B cell (primary cell): Measurements from ENCODE around the gene CHRD. TPM values are rescaled to one million over a fixed set of nuclear protein-coding genes. Genes with fewer than 3 reads are reported as not detected.
A peak's percentile ranks its signal among the peaks of the same experiment; 100 is the strongest.
"Not testable (repeated sequence)": the region's sequence is repeated elsewhere in the genome, so short reads cannot be mapped to it uniquely, and the experiment has no call there.

Source experiments
- ATAC-seq: fragments of 200-7000 bp; cut with Tn5 transposase; one replicate; pipeline ENCODE4 v1.10.0; 2021; ENCODE audit warnings: low read depth, mild to moderate bottlenecking, moderate number of reproducible peaks, moderate library complexity
- CTCF ChIA-PET: fragments of 350-600 bp; sonication (Branson Sonifier 250); formaldehyde crosslinking; loops from one replicate; lab custom pipeline; 2021; ENCODE audit warnings: antibody characterized with exemption, inconsistent platforms; lab: Charles Lee
- POLR2A ChIA-PET: fragments of 350-600 bp; sonication (Branson Sonifier 250); formaldehyde crosslinking; loops from one replicate; lab custom pipeline; 2021; ENCODE audit warnings: antibody characterized with exemption; lab: Charles Lee
- DNase-seq: peaks from one replicate; pipeline ENCODE4 v3.0.0; 2013
- H2AFZ ChIP-seq: 2 replicates; pipeline ENCODE4 v1.6.1; 2012; ENCODE audit warnings: mild to moderate bottlenecking, low read depth, low read length; ENCODE audit not compliant: insufficient read depth, poor library complexity, severe bottlenecking
- H3K27ac ChIP-seq, 2 donors: 1 replicate in 1 of 2; 2 replicates in 1 of 2; pipeline ENCODE4 v1.5.1; 2012 to 2013; ENCODE audit warnings: low read length in 2 of 2, mild to moderate bottlenecking in 2 of 2, moderate library complexity in 1 of 2
- H3K27me3 ChIP-seq, 4 experiments: fragments of 200-600 bp in 1 of 4; sonication (generic) in 1 of 4; replicated peaks in 1 of 4; 1 replicate in 2 of 4; 2 replicates in 2 of 4; pipeline versions ENCODE4 v1.6.1 to v1.7.0; 2013 to 2016; ENCODE audit warnings: low read length in 3 of 4, mild to moderate bottlenecking in 2 of 4, mixed read lengths in 1 of 4, moderate library complexity in 1 of 4; ENCODE audit not compliant: insufficient read depth in 4 of 4, control insufficient read depth in 3 of 4; ENCODE audit errors: control extremely low read depth in 1 of 4
- H3K36me3 ChIP-seq, 2 experiments: replicated peaks in 1 of 2; 1 replicate in 1 of 2; 2 replicates in 1 of 2; pipeline versions ENCODE4 v1.6.1 to v1.7.1; 2013; ENCODE audit warnings: low read length in 1 of 2; ENCODE audit not compliant: insufficient read depth in 2 of 2, control insufficient read depth in 1 of 2; ENCODE audit errors: control extremely low read depth in 1 of 2, extremely low read depth in 1 of 2
- H3K4me1 ChIP-seq, 2 donors: fragments of 200-600 bp in 1 of 2; sonication (generic) in 1 of 2; 1 replicate in 1 of 2; 2 replicates in 1 of 2; pipeline versions ENCODE4 v1.5.1 to v1.6.1; 2013 to 2017; ENCODE audit warnings: low read length in 2 of 2; ENCODE audit not compliant: control insufficient read depth in 2 of 2, insufficient read depth in 2 of 2
- H3K4me2 ChIP-seq: replicated peaks from 2 replicates; pipeline ENCODE3; 2012; ENCODE audit warnings: mild to moderate bottlenecking, low read depth, low read length; ENCODE audit not compliant: poor library complexity, severe bottlenecking
- H3K4me3 ChIP-seq, 5 experiments: fragments of 200-600 bp in 1 of 5; sonication (generic) in 1 of 5; 1 replicate in 3 of 5; 2 replicates in 2 of 5; pipeline versions ENCODE4 v1.5.1 to v1.7.0; 2011 to 2016; ENCODE audit warnings: low read length in 4 of 5, mild to moderate bottlenecking in 4 of 5, low read depth in 2 of 5, control low read depth in 1 of 5, moderate library complexity in 1 of 5; ENCODE audit not compliant: insufficient read depth in 1 of 5; ENCODE audit errors: control extremely low read depth in 1 of 5, extremely low read depth in 1 of 5
- H3K79me2 ChIP-seq: fragments of 200-600 bp; sonication (generic); one replicate; pipeline ENCODE4 v1.6.0; 2016; ENCODE audit warnings: low read length; ENCODE audit not compliant: control insufficient read depth, insufficient read depth
- H3K9ac ChIP-seq: fragments of 200-600 bp; sonication (generic); 2 replicates; pipeline ENCODE4 v1.6.1; 2017; ENCODE audit warnings: mild to moderate bottlenecking, low read length, moderate library complexity
- H3K9me3 ChIP-seq, 3 donors: one replicate each; pipeline versions ENCODE4 v1.6.1 to v1.7.1; 2013; ENCODE audit warnings: low read length in 2 of 3; ENCODE audit not compliant: control insufficient read depth in 2 of 3, insufficient read depth in 1 of 3; ENCODE audit errors: control extremely low read depth in 1 of 3
- H4K20me1 ChIP-seq: 2 replicates; pipeline ENCODE4 v1.6.0; 2012; ENCODE audit warnings: mild to moderate bottlenecking, low read length; ENCODE audit not compliant: insufficient read depth, control insufficient read depth, poor library complexity, severe bottlenecking
- H3K27ac Mint-ChIP-seq: one replicate; pipeline ENCODE4 v1.8.0; 2021; ENCODE audit warnings: mixed read lengths
- H3K27me3 Mint-ChIP-seq: one replicate; pipeline ENCODE4 v1.8.0; 2021; ENCODE audit warnings: mixed read lengths
- H3K4me1 Mint-ChIP-seq: one replicate; pipeline ENCODE4 v1.8.0; 2021; ENCODE audit warnings: mixed read lengths
- H3K4me3 Mint-ChIP-seq: one replicate; pipeline ENCODE4 v1.8.0; 2021; ENCODE audit warnings: mixed read lengths
- H3K9me3 Mint-ChIP-seq: one replicate; pipeline ENCODE4 v1.8.0; 2022; ENCODE audit warnings: mixed read lengths; ENCODE audit not compliant: insufficient read depth
- EZH2 ChIP-seq: IDR thresholded peaks from 2 replicates; pipeline ENCODE4 v1.6.1; 2012; ENCODE audit warnings: borderline replicate concordance, low read depth, mild to moderate bottlenecking, moderate library complexity, low read length; ENCODE audit not compliant: insufficient read depth, poor library complexity, severe bottlenecking
- WGBS: methylation state at CpG from one replicate; pipeline ENCODE4 v1.1.5; 2013; ENCODE audit warnings: missing lambda C conversion rate; ENCODE audit not compliant: insufficient coverage; 5-methylcytosine and 5-hydroxymethylcytosine counted together
- intact Hi-C: fragments of 100-400 bp; cut with micrococcal nuclease; formaldehyde crosslinking; loops from one replicate; pipeline ENCODE4 v1.10.0; 2022
- polyA plus RNA-seq: library from polyadenylated mRNA; depleted of rRNA; stranded (reverse); fragments of >200 nt; gene quantifications from 2 replicates; pipeline ENCODE4 v1.2.3, GENCODE V29; 2012
- total RNA-seq, 2 donors: library from RNA; stranded (reverse); fragments of 120-200 nt in 1 of 2; gene quantifications; 1 replicate in 1 of 2; 2 replicates in 1 of 2; pipeline versions ENCODE4 v1.2.3 to v1.2.4, GENCODE V29; 2013 to 2022
- TF ChIP-seq, protein P1 (sequence below): fragments of 200-600 bp; IDR thresholded peaks from one replicate; pipeline ENCODE4 v1.8.0; 2022; ENCODE audit warnings: antibody characterized with exemption, mild to moderate bottlenecking

The CHRD gene
- total and polyA plus RNA-seq, 2 donors (not counting 1 experiment from before 2014, with no cell fraction given), result not detected

DNA sequence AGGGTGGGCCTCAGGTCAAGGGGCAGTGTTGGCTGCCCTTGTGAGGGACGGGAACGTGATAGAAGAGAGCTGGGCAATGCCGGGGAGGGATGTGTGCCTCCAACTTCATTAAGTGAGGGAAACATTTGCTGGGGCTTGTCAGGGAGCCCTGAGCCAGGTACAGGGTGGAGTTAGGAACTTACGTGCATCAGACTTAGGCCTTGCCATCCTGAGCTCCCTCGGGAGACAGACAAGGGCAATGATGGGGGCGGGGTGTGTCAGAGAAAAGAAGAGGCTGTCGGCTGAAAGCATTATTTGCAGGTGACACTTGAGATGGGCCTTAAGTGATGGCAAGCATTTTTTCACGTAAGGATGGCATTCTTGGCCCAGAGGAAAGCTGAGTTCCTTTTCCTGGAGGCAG, 40.9 kb upstream of the CHRD start:
- WGBS, result 91% methylated on average over 8 of the region's 8 CpGs
- ChIA-PET POLR2A (no interaction called here), CTCF (no interaction called here)
- Histone ChIP-seq H4K20me1 (no peaks in the 10 kb centered on the region), H3K27me3 (peaks cover 0 to 3% (median 0%) of the 10 kb centered on the region in 4 experiments), H3K36me3 (peaks cover 0 to 11% of the 10 kb centered on the region in 2 experiments), H3K27ac (no peak overlapping the region), H3K9me3 (no peaks in the 10 kb centered on the region), H3K4me2 (peak overlapping the region; percentile 36), H2AFZ (no peak overlapping the region), H3K9ac (no peak overlapping the region), H3K4me3 (no peak overlapping the region), H3K4me1 (peaks cover 14 to 25% of the 10 kb centered on the region in 2 donors), H3K79me2 (peaks cover 19% of the 10 kb centered on the region)
- Mint-ChIP-seq H3K9me3 (no peaks in the 10 kb centered on the region), H3K4me1 (peaks cover 29% of the 10 kb centered on the region), H3K27me3 (no peaks in the 10 kb centered on the region), H3K27ac (no peak overlapping the region), H3K4me3 (peak overlapping the region; percentile 39)
- intact Hi-C loops, result no loop called here
- ATAC-seq (no peak), DNase-seq (no peak)
- no peak for TF ChIP-seq EZH2
- TF ChIP-seq, protein P1, sequence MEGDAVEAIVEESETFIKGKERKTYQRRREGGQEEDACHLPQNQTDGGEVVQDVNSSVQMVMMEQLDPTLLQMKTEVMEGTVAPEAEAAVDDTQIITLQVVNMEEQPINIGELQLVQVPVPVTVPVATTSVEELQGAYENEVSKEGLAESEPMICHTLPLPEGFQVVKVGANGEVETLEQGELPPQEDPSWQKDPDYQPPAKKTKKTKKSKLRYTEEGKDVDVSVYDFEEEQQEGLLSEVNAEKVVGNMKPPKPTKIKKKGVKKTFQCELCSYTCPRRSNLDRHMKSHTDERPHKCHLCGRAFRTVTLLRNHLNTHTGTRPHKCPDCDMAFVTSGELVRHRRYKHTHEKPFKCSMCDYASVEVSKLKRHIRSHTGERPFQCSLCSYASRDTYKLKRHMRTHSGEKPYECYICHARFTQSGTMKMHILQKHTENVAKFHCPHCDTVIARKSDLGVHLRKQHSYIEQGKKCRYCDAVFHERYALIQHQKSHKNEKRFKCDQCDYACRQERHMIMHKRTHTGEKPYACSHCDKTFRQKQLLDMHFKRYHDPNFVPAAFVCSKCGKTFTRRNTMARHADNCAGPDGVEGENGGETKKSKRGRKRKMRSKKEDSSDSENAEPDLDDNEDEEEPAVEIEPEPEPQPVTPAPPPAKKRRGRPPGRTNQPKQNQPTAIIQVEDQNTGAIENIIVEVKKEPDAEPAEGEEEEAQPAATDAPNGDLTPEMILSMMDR, result no peak

DNA sequence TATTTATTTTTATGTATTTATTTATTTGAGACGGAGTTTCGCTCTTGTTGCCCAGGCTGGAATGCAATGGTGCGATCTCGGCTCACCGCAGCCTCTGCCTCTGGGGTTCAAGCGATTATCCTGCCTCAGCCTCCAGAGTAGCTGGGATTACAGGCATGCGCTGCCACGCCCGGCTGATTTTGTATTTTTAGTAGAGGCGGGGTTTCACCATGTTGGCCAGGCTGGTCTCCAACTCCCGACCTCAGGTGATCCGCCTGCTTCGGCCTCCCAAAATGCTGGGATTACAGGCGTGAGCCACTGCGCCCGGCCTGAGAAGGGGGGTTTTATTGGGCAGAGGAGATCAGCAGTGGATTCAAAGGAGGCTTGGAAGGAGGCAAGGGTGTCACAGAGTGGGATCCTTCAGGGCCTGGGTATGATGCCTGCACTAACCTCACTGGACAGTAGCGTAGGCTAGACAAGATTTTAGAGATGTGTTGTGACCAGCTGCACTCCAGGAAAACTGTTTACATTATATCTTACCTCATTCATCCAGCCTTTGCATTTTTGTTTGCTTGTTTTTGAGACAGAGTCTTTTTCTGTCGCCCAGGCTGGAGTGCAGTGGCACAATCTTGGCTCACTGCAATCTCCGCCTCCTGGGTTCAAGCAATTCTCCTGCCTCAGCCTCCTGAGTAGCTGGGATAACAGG, 40.3 kb upstream of the CHRD start:
- H3K9ac ChIP-seq, H2AFZ ChIP-seq, H3K4me2 ChIP-seq, H3K4me3 ChIP-seq, H4K20me1 ChIP-seq, intact Hi-C loops, POLR2A ChIA-PET, ATAC-seq, H3K27me3 Mint-ChIP-seq, H3K4me3 Mint-ChIP-seq, H3K27me3 ChIP-seq, H3K9me3 ChIP-seq, H3K9me3 Mint-ChIP-seq, CTCF ChIA-PET, H3K27ac Mint-ChIP-seq, H3K27ac ChIP-seq, DNase-seq: not testable (repeated sequence)
- Histone ChIP-seq H3K36me3 (peaks cover 0 to 12% of the 10 kb centered on the region in 2 experiments), H3K4me1 (peaks cover 14 to 25% of the 10 kb centered on the region in 2 donors), H3K79me2 (peaks cover 19% of the 10 kb centered on the region)
- WGBS, result over 99% methylated on average over 16 of the region's 19 CpGs
- peaks cover 27% of the 10 kb centered on the region for H3K4me1 Mint-ChIP-seq
